GM20000 (cell line): ENCODE measurements around the gene DPPA2.
"Not testable (repeated sequence)": the region's sequence is repeated elsewhere in the genome, so short reads cannot be mapped to it uniquely, and the experiment has no call there.

Experiments used
- DNase-seq: peaks from one replicate; pipeline ENCODE4 v3.0.0; 2012; ENCODE audit warnings: low spot score
- CTCF ChIP-seq: IDR thresholded peaks from 2 replicates; pipeline ENCODE4 v1.5.1; 2012; ENCODE audit warnings: mild to moderate bottlenecking, control low read depth; ENCODE audit errors: extremely low read depth, missing control alignments

Gene DPPA2

GRCh38 chr3:109316162-109316730, at the start of gene DPPA2:
Gene DPPA2 (minus strand): TSS chr3:109316517. CDS start chr3:109314542, 1,975 bp downstream.
- TF ChIP-seq CTCF: no peak
- DNase-seq: no peak

GRCh38 chr3:109364088-109364487, 47.8 kb upstream of the DPPA2 start:
- TF ChIP-seq CTCF: no peak

GRCh38 chr3:109363634-109364033, 47.3 kb upstream of the DPPA2 start:
- no peak for TF ChIP-seq CTCF
- no peak for DNase-seq

More at GRCh38 chr3:109364088-109364487, 47.8 kb upstream of the DPPA2 start:
- no peak for DNase-seq

GRCh38 chr3:109362823-109363222, 46.5 kb upstream of the DPPA2 start:
- no peak for DNase-seq
- TF ChIP-seq CTCF: no peak

GRCh38 chr3:109358809-109359208, 42.5 kb upstream of the DPPA2 start:
- DNase-seq: not testable (repeated sequence)

GRCh38 chr3:109356442-109357155, 40.3 kb upstream of the DPPA2 start:
- no peak for DNase-seq
- no peak for TF ChIP-seq CTCF

- DNase-seq: no peak
These were observed 39.5 kb upstream of the DPPA2 start for GRCh38 chr3:109355625-109356441.

More at GRCh38 chr3:109355625-109356441, 39.5 kb upstream of the DPPA2 start:
- no peak for TF ChIP-seq CTCF
